GM18519 (cell line): ENCODE results near the gene MICAL2.

ENCODE experiments used
- ATAC-seq: cut with Tn5 transposase; IDR thresholded peaks from one replicate; pipeline ENCODE4 v1.9.1; 2021; ENCODE audit warnings: mild to moderate bottlenecking, moderate library complexity; ENCODE audit not compliant: unreplicated experiment, low FRiP score

Gene MICAL2

GRCh38 chr11:12094872-12095800, 15.3 kb upstream of the MICAL2 start:
- ATAC-seq, result no peak

- no peak for ATAC-seq
These were observed 13.2 kb upstream of the MICAL2 start for GRCh38 chr11:12097219-12097618.

- ATAC-seq, result no peak
These were observed 11.8 kb upstream of the MICAL2 start for GRCh38 chr11:12098601-12099000.

GRCh38 chr11:12099132-12099873, 11.1 kb upstream of the MICAL2 start:
- no peak for ATAC-seq

- no peak for ATAC-seq
These were observed 10.0 kb upstream of the MICAL2 start for GRCh38 chr11:12100429-12100828.

GRCh38 chr11:12100841-12101242, 9.5 kb upstream of the MICAL2 start:
- ATAC-seq, result no peak

- no peak for ATAC-seq
These were observed 9.1 kb upstream of the MICAL2 start for GRCh38 chr11:12101318-12101717.

GRCh38 chr11:12102588-12103410, 7.6 kb upstream of the MICAL2 start:
- ATAC-seq, result no peak

GRCh38 chr11:12103411-12104225, 6.8 kb upstream of the MICAL2 start:
- ATAC-seq, result no peak

- ATAC-seq, result no peak
These were observed 4.9 kb upstream of the MICAL2 start for GRCh38 chr11:12105471-12105870.

GRCh38 chr11:12106101-12106500, 4.3 kb upstream of the MICAL2 start:
- ATAC-seq, result no peak

GRCh38 chr11:12106501-12106900, 3.9 kb upstream of the MICAL2 start:
- ATAC-seq, result no peak

GRCh38 chr11:12108875-12109453, 1.4 kb upstream of the MICAL2 start:
- no peak for ATAC-seq

- no peak for ATAC-seq
These were observed 696 bp upstream of the MICAL2 start for GRCh38 chr11:12109591-12110196.

GRCh38 chr11:12110714-12111548, 541 bp downstream of the MICAL2 start:
- peak; percentile 23 for ATAC-seq

GRCh38 chr11:12111549-12112520, 1.4 kb downstream of the MICAL2 start:
- no peak for ATAC-seq

- ATAC-seq, result no peak
These were observed 2.4 kb downstream of the MICAL2 start for GRCh38 chr11:12112750-12113149.
